Right lobe of liver (tissue), 6 donors: ENCODE results near the gene TIAL1. TPM values are rescaled to one million over a fixed set of nuclear protein-coding genes. Genes with fewer than 3 reads are reported as not detected.

ENCODE experiments used
- ATAC-seq, 4 donors: fragments of 200-7000 bp; cut with Tn5 transposase; one replicate each; pipeline ENCODE4 v1.9.1; 2020; ENCODE audit warnings: mild to moderate bottlenecking in 4 of 4, moderate library complexity in 4 of 4
- DNase-seq, 3 donors: peaks; one replicate each; pipeline ENCODE4 v3.0.0-alpha.2; 2020
- H3K27ac ChIP-seq, 3 donors: fragments of 200-600 bp; one replicate each; pipeline ENCODE4 v1.8.0; 2022
- H3K27me3 ChIP-seq, 2 donors: fragments of 200-600 bp; one replicate each; pipeline ENCODE4 v1.8.0; 2022
- H3K36me3 ChIP-seq, 4 donors: fragments of 200-600 bp; sonication (generic) in 1 of 4; one replicate each; pipeline versions ENCODE4 v1.5.1 to v1.8.0; 2017 to 2022; ENCODE audit warnings: control low read depth in 1 of 4
- H3K4me1 ChIP-seq, 4 donors: fragments of 200-600 bp; sonication (generic) in 1 of 4; one replicate each; pipeline versions ENCODE4 v1.5.1 to v1.8.0; 2017 to 2022; ENCODE audit warnings: control low read depth in 1 of 4
- H3K4me3 ChIP-seq, 3 donors: fragments of 200-600 bp; one replicate each; pipeline ENCODE4 v1.8.0; 2022
- H3K9me3 ChIP-seq, 4 donors: fragments of 200-600 bp; sonication (generic) in 1 of 4; one replicate each; pipeline versions ENCODE4 v1.5.1 to v1.8.0; 2017 to 2022; ENCODE audit warnings: control low read depth in 1 of 4
- CTCF ChIP-seq, 4 donors: fragments of 200-600 bp in 3 of 4; fragments of 450-650 bp in 1 of 4; IDR thresholded peaks; one replicate each; pipeline versions ENCODE4 v1.5.1 to v1.8.0; 2016 to 2022; ENCODE audit warnings: antibody characterized with exemption in 4 of 4, mild to moderate bottlenecking in 2 of 4
- POLR2A ChIP-seq: fragments of 450-650 bp; IDR thresholded peaks from one replicate; pipeline ENCODE4 v1.6.1; 2017; ENCODE audit warnings: antibody characterized with exemption, mild to moderate bottlenecking
- WGBS: methylation state at CpG from one replicate; pipeline ENCODE4 v1.1.6; 2018; ENCODE audit warnings: low coverage, low lambda C conversion rate; ENCODE audit not compliant: insufficient coverage; ENCODE audit errors: missing lambda C conversion rate; 5-methylcytosine and 5-hydroxymethylcytosine counted together
- intact Hi-C, 2 donors: fragments of 100-400 bp; cut with DNase I; formaldehyde crosslinking; loops; one replicate each; pipeline versions ENCODE4 v1.11.2 to v1.14.1; 2022
- total RNA-seq, 6 experiments: library from RNA; depleted of rRNA in 2 of 6; stranded (reverse); fragments of >200 nt in 2 of 6; fragmentation: NEBNext Ultra II Directional in 3 of 6; extraction: Animal tissue kit (Norgen Biotek cat#: 25700) in 3 of 6; gene quantifications; one replicate each; pipeline versions ENCODE4 v1.1.0 to v1.2.4, GENCODE V29; 2016 to 2023
- donor health status: DM: no; HTN: yes; CAD: no.
- donor health status: DM: no; HTN: no; CAD: no.
- donor health status: DM: no; HTN: no; CAD: no.
- donor health status: DM: no; HTN: yes; CAD: no.
- donor health status: DM: no; HTN: yes; CAD: no.

Gene TIAL1
- total RNA-seq, 6 experiments from 2014 or later = 37.2 to 52.2 (median 46.3) TPM

GRCh38 chr10:119542988-119543813 is 53.6 kb downstream of the TIAL1 start:
- 4% methylated on average over 3 of the region's 78 CpGs for WGBS
- H3K4me1 ChIP-seq = peaks cover 0 to 16% (median 0%) of the 10 kb centered on the region in 4 donors
- H3K9me3 ChIP-seq = no peaks in the 10 kb centered on the region
- DNase-seq = peak in 2 of 3 donors; percentile 54 to 58
- H3K4me3 ChIP-seq = peak overlapping the region; percentile 46 to 55 (median 54)
- intact Hi-C loops = no loop called here
- TF ChIP-seq POLR2A (no peak), CTCF (IDR thresholded peaks at IDR 0.05) (peak in 3 of 4 donors; percentile 23 to 37 (median 30))
- peaks cover 0 to 12% of the 10 kb centered on the region in 2 donors for H3K27me3 ChIP-seq
- H3K36me3 ChIP-seq = no peaks in the 10 kb centered on the region
- peak overlapping the region in 1 of 3 donors; percentile 10 for H3K27ac ChIP-seq
- peak; percentile 46 to 55 (median 54) for ATAC-seq

- Histone ChIP-seq H3K27ac (peak within 1 kb of the TSS in 1 of 3 donors; percentile 31), H3K4me3 (peak within 1 kb of the TSS; percentile 46 to 55 (median 54)), H3K9me3 (no peaks in the 10 kb centered on the region), H3K4me1 (peaks cover 0 to 16% (median 0%) of the 10 kb centered on the region in 4 donors), H3K36me3 (no peaks in the 10 kb centered on the region), H3K27me3 (peaks cover 0 to 12% of the 10 kb centered on the region in 2 donors)
- intact Hi-C loops = no loop called here
- peak; percentile 82 to 91 (median 90) for ATAC-seq
- WGBS = 2% methylated on average over 21 of the region's 76 CpGs
- TF ChIP-seq CTCF (IDR thresholded peaks at IDR 0.05) (no peak), POLR2A (peak; percentile 51)
- DNase-seq = peak; percentile 61 to 81 (median 80)
Observed at GRCh38 chr10:119542357-119542987, 54.3 kb downstream of the TIAL1 start, which contains the start of gene RGS10. RGS10 (minus strand) TSS chr10:119542719; CDS start chr10:119542638, 81 bp downstream.

- TF ChIP-seq CTCF (IDR thresholded peaks at IDR 0.05) = no peak
- TF ChIP-seq POLR2A = no peak
- H3K9me3 ChIP-seq = no peaks in the 10 kb centered on the region
- intact Hi-C loops = no loop called here
- WGBS = 41% methylated on average over 15 of the region's 57 CpGs
- peak in 1 of 3 donors; percentile 44 for DNase-seq
- H3K27me3 ChIP-seq = peaks cover 0 to 12% of the 10 kb centered on the region in 2 donors
- H3K4me1 ChIP-seq = peaks cover 0 to 16% (median 0%) of the 10 kb centered on the region in 4 donors
- H3K4me3 ChIP-seq = peak overlapping the region; percentile 46 to 55 (median 54)
- no peaks in the 10 kb centered on the region for H3K36me3 ChIP-seq
- peak overlapping the region in 1 of 3 donors; percentile 31 for H3K27ac ChIP-seq
- ATAC-seq = peak; percentile 6 to 22 (median 12)
Observed at GRCh38 chr10:119541459-119542356, 55.1 kb downstream of the TIAL1 start.

GRCh38 chr10:119541046-119541445 is 55.7 kb downstream of the TIAL1 start:
- Histone ChIP-seq H3K27ac (no peak overlapping the region), H3K4me3 (no peak overlapping the region), H3K4me1 (peaks cover 0 to 16% (median 0%) of the 10 kb centered on the region in 4 donors), H3K27me3 (peaks cover 0 to 12% of the 10 kb centered on the region in 2 donors), H3K9me3 (no peaks in the 10 kb centered on the region), H3K36me3 (no peaks in the 10 kb centered on the region)
- intact Hi-C loops = no loop called here
- TF ChIP-seq POLR2A = no peak
- no peak for TF ChIP-seq CTCF (IDR thresholded peaks at IDR 0.05)
- no peak for ATAC-seq
- DNase-seq = no peak
- 42% methylated on average over 6 of the region's 6 CpGs for WGBS
